Liver (tissue), 9 donors: Measurements from ENCODE around the gene NFIA. TPM values are rescaled to one million over a fixed set of nuclear protein-coding genes. Genes with fewer than 3 reads are reported as not detected.

Experiments used
- DNase-seq: peaks from one replicate; pipeline ENCODE4 v3.0.0-alpha.2; 2017; ENCODE audit warnings: low spot score
- H3K27ac ChIP-seq, 2 donors: one replicate each; pipeline ENCODE4 v1.7.0; 2013; ENCODE audit warnings: inconsistent platforms in 2 of 2, low read length in 2 of 2, control low read depth in 1 of 2, low read depth in 1 of 2, mild to moderate bottlenecking in 1 of 2
- H3K27me3 ChIP-seq, 4 donors: one replicate each; pipeline versions ENCODE4 v1.6.1 to v1.7.0; 2013; ENCODE audit warnings: low read length in 3 of 4, inconsistent platforms in 1 of 4, mild to moderate bottlenecking in 1 of 4, moderate library complexity in 1 of 4; ENCODE audit not compliant: control insufficient read depth in 4 of 4, insufficient read depth in 4 of 4
- H3K36me3 ChIP-seq, 4 donors: one replicate each; pipeline versions ENCODE4 v1.6.1 to v1.7.0; 2013; ENCODE audit warnings: low read length in 3 of 4, mild to moderate bottlenecking in 3 of 4, low read depth in 1 of 4, moderate library complexity in 1 of 4; ENCODE audit not compliant: control insufficient read depth in 4 of 4, insufficient read depth in 3 of 4
- H3K4me1 ChIP-seq, 4 donors: one replicate each; pipeline versions ENCODE4 v1.6.1 to v1.7.0; 2013; ENCODE audit warnings: low read length in 3 of 4, mild to moderate bottlenecking in 3 of 4, moderate library complexity in 1 of 4; ENCODE audit not compliant: control insufficient read depth in 4 of 4, insufficient read depth in 4 of 4
- H3K4me3 ChIP-seq, 3 donors: one replicate each; pipeline versions ENCODE4 v1.6.1 to v1.7.0; 2013; ENCODE audit warnings: low read length in 3 of 3, control low read depth in 1 of 3, low read depth in 1 of 3, mild to moderate bottlenecking in 1 of 3
- H3K9ac ChIP-seq, 2 donors: one replicate each; pipeline ENCODE4 v1.7.0; 2013; ENCODE audit warnings: low read length in 2 of 2, mild to moderate bottlenecking in 2 of 2, moderate library complexity in 2 of 2, control low read depth in 1 of 2, low read depth in 1 of 2
- H3K9me3 ChIP-seq, 4 donors: one replicate each; pipeline versions ENCODE4 v1.6.1 to v1.7.0; 2013; ENCODE audit warnings: low read length in 3 of 4; ENCODE audit not compliant: control insufficient read depth in 4 of 4
- EGR1 ChIP-seq, 2 donors: IDR thresholded peaks; 2 replicates each; pipeline ENCODE4 v1.6.1; 2016 to 2018; ENCODE audit warnings: antibody characterized with exemption in 2 of 2, low read depth in 2 of 2
- FOXA1 ChIP-seq: IDR thresholded peaks from 2 replicates; pipeline ENCODE4 v1.6.1; 2016; ENCODE audit warnings: antibody characterized with exemption
- FOXA2 ChIP-seq: IDR thresholded peaks from 2 replicates; pipeline ENCODE4 v1.6.1; 2016; ENCODE audit warnings: antibody characterized with exemption
- GABPA ChIP-seq, 2 donors: IDR thresholded peaks in 1 of 2; conservative IDR thresholded peaks in 1 of 2; 2 replicates each; pipeline ENCODE4 v1.6.1; 2016; ENCODE audit warnings: antibody characterized with exemption in 2 of 2, mild to moderate bottlenecking in 1 of 2, moderate library complexity in 1 of 2
- HNF4A ChIP-seq, 2 donors: conservative IDR thresholded peaks; 2 replicates each; pipeline ENCODE4 v1.6.1; 2016; ENCODE audit warnings: antibody characterized with exemption in 2 of 2, mild to moderate bottlenecking in 2 of 2
- JUND ChIP-seq, 2 donors: IDR thresholded peaks; 2 replicates each; pipeline ENCODE4 v1.6.1; 2016; ENCODE audit warnings: antibody characterized with exemption in 2 of 2
- NR2F2 ChIP-seq: IDR thresholded peaks from 2 replicates; pipeline ENCODE4 v1.6.1; 2016; ENCODE audit warnings: antibody characterized with exemption
- RAD21 ChIP-seq, 2 donors: IDR thresholded peaks; 2 replicates each; pipeline ENCODE4 v1.6.1; 2016; ENCODE audit warnings: antibody characterized with exemption in 2 of 2, mild to moderate bottlenecking in 2 of 2
- RXRA ChIP-seq, 2 donors: IDR thresholded peaks; 2 replicates each; pipeline ENCODE4 v1.6.1; 2017 to 2018; ENCODE audit warnings: antibody characterized with exemption in 2 of 2, mild to moderate bottlenecking in 1 of 2
- SP1 ChIP-seq: IDR thresholded peaks from 2 replicates; pipeline ENCODE4 v1.6.1; 2018; ENCODE audit warnings: antibody characterized with exemption, mild to moderate bottlenecking
- TAF1 ChIP-seq: conservative IDR thresholded peaks from 2 replicates; pipeline ENCODE4 v1.6.1; 2016; ENCODE audit warnings: antibody characterized with exemption, mild to moderate bottlenecking
- YY1 ChIP-seq: IDR thresholded peaks from 2 replicates; pipeline ENCODE4 v1.6.1; 2016; ENCODE audit warnings: antibody characterized with exemption, mild to moderate bottlenecking
- WGBS: extraction: QIAGEN DNeasy Blood & Tissue Kit; methylation state at CpG from one replicate; pipeline ENCODE4 v1.1.7; 2013; 5-methylcytosine and 5-hydroxymethylcytosine counted together
- polyA plus RNA-seq, 2 donors: library from polyadenylated mRNA; stranded (reverse) in 1 of 2; unstranded in 1 of 2; fragments of 200-250 nt in 1 of 2; fragments of >200 nt in 1 of 2; fragmentation: Nextera tagmentation in 1 of 2; extraction: Ambion mirVana in 1 of 2; gene quantifications; one replicate each; pipeline versions ENCODE4 v1.2.1 to v1.2.3, GENCODE V29; 2013 to 2015
- total RNA-seq, 2 donors: library from RNA; depleted of rRNA; stranded (reverse); fragments of >200 nt; gene quantifications; one replicate each; pipeline ENCODE4 v1.2.3, GENCODE V29; 2014
- TF ChIP-seq, protein P1 (sequence below): IDR thresholded peaks from 2 replicates; pipeline ENCODE4 v1.6.1; 2016; ENCODE audit warnings: antibody characterized with exemption
- TF ChIP-seq, protein P2 (sequence below): IDR thresholded peaks from 2 replicates; pipeline ENCODE4 v1.6.1; 2016; ENCODE audit warnings: antibody characterized with exemption
- TF ChIP-seq, protein P3 (sequence below): IDR thresholded peaks from 2 replicates; pipeline ENCODE4 v1.6.1; 2016; ENCODE audit warnings: antibody characterized with exemption
- TF ChIP-seq, protein P4 (sequence below): fragments of 150-350 bp; IDR thresholded peaks from 2 replicates; pipeline ENCODE4 v1.5.1; 2017; ENCODE audit warnings: improper control_type of control experiment, low read depth, low read length; ENCODE audit not compliant: missing input control
- TF ChIP-seq, protein P5 (sequence below): IDR thresholded peaks from 2 replicates; pipeline ENCODE4 v1.6.1; 2016; ENCODE audit warnings: antibody characterized with exemption, mild to moderate bottlenecking
- donor health status: healthy.
- donor health status: healthy.
- donor health status: healthy.
- donor health status: healthy.
- donor health status: healthy.

Gene NFIA
- total and polyA plus RNA-seq, 4 donors = 6.8 to 53.7 (median 22.2) TPM

DNA sequence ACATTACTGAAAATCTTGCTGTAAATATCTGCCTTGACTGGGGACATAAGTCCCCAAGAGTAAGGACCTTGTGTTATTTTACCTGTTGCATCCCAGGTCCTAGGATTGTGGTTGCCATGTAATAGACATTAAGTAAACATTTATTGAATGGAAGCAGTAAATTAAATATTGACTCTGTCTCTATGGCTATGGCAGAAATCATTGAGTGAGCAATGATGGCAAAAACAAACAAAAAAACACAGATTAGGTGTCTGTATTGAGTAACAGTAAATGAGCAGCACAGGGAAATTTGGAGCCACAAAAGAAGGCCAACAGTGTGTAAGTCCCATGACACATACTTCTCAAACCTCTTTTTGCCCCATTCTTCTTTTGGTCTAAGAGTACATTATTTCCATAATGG lies 240.4 kb downstream of the NFIA start:
- no peak for DNase-seq
- H3K4me3 ChIP-seq = no peak overlapping the region
- H3K27ac ChIP-seq = no peak overlapping the region
- no peaks in the 10 kb centered on the region for H3K27me3 ChIP-seq
- TF ChIP-seq HNF4A (conservative IDR thresholded peaks at IDR 0.05) (peak; percentile 20 to 49), RXRA (IDR thresholded peaks at IDR 0.05) (peak in 1 of 2 donors; percentile 66), GABPA (IDR thresholded peaks at IDR 0.05 in 1 of 2, conservative IDR thresholded peaks at IDR 0.05 in 1 of 2) (no peak), RAD21 (IDR thresholded peaks at IDR 0.05) (peak in 1 of 2 donors; percentile 5), JUND (IDR thresholded peaks at IDR 0.05) (peak in 1 of 2 donors; percentile 15), FOXA2 (peak; percentile 83), FOXA1 (peak; percentile 75), YY1 (peak; percentile 86), NR2F2 (no peak)
- TF ChIP-seq, protein P1, sequence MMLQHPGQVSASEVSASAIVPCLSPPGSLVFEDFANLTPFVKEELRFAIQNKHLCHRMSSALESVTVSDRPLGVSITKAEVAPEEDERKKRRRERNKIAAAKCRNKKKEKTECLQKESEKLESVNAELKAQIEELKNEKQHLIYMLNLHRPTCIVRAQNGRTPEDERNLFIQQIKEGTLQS = no peak
- TF ChIP-seq, protein P2, sequence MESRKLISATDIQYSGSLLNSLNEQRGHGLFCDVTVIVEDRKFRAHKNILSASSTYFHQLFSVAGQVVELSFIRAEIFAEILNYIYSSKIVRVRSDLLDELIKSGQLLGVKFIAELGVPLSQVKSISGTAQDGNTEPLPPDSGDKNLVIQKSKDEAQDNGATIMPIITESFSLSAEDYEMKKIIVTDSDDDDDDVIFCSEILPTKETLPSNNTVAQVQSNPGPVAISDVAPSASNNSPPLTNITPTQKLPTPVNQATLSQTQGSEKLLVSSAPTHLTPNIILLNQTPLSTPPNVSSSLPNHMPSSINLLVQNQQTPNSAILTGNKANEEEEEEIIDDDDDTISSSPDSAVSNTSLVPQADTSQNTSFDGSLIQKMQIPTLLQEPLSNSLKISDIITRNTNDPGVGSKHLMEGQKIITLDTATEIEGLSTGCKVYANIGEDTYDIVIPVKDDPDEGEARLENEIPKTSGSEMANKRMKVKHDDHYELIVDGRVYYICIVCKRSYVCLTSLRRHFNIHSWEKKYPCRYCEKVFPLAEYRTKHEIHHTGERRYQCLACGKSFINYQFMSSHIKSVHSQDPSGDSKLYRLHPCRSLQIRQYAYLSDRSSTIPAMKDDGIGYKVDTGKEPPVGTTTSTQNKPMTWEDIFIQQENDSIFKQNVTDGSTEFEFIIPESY = peak; percentile 70
- TF ChIP-seq, protein P3, sequence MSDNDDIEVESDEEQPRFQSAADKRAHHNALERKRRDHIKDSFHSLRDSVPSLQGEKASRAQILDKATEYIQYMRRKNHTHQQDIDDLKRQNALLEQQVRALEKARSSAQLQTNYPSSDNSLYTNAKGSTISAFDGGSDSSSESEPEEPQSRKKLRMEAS = peak; percentile 49
- no peaks in the 10 kb centered on the region for H3K9me3 ChIP-seq
- H3K9ac ChIP-seq = no peak overlapping the region
- H3K4me1 ChIP-seq = peaks cover 4 to 32% (median 22%) of the 10 kb centered on the region in 4 donors
- H3K36me3 ChIP-seq = no peaks in the 10 kb centered on the region

DNA sequence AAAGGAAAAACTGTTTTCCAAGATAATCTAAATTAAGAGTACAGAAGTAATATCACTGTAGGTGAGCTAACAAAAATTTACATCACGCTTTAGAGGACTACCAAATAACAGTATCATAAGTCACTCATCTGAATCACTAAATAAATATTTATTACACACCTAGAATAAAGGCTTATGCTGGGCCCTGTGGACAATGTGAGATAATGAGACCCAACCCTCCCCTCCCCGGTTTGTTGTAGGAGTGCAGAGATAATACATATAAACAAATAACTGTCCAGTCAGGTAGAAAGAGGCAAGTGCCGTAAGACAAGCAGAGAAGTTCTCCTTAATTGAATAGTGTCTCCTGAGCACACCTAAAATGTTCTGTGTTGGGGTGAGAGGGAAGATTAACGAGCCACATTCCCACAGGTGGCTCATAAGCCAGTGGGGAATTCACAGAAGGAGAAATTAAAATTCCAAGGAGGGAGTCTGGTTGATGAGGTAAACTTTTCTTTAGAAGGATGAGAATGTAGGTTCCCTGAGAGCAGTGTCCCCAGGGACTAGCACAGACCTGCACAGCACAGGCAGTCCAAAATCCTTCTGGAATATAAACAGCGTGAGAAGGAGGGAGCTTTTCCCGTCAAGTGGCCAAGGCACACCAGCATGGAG lies 241.4 kb downstream of the NFIA start:
- no peaks in the 10 kb centered on the region for H3K36me3 ChIP-seq
- H3K4me1 ChIP-seq = peaks cover 3 to 32% (median 22%) of the 10 kb centered on the region in 4 donors
- 94% methylated on average over 6 of the region's 6 CpGs for WGBS
- H3K27me3 ChIP-seq = no peaks in the 10 kb centered on the region
- no peak for DNase-seq
- H3K9me3 ChIP-seq = no peaks in the 10 kb centered on the region
- H3K9ac ChIP-seq = no peak overlapping the region
- H3K4me3 ChIP-seq = no peak overlapping the region
- H3K27ac ChIP-seq = no peak overlapping the region
- TF ChIP-seq EGR1 (IDR thresholded peaks at IDR 0.05; ENCODE audit: low read depth in 2 of 2) (no peak), RAD21 (IDR thresholded peaks at IDR 0.05) (no peak), SP1 (no peak), FOXA2 (no peak), TAF1 (no peak), HNF4A (conservative IDR thresholded peaks at IDR 0.05) (no peak), NR2F2 (no peak), YY1 (no peak), FOXA1 (no peak), RXRA (IDR thresholded peaks at IDR 0.05) (no peak), JUND (IDR thresholded peaks at IDR 0.05) (no peak)
- TF ChIP-seq, protein P4, sequence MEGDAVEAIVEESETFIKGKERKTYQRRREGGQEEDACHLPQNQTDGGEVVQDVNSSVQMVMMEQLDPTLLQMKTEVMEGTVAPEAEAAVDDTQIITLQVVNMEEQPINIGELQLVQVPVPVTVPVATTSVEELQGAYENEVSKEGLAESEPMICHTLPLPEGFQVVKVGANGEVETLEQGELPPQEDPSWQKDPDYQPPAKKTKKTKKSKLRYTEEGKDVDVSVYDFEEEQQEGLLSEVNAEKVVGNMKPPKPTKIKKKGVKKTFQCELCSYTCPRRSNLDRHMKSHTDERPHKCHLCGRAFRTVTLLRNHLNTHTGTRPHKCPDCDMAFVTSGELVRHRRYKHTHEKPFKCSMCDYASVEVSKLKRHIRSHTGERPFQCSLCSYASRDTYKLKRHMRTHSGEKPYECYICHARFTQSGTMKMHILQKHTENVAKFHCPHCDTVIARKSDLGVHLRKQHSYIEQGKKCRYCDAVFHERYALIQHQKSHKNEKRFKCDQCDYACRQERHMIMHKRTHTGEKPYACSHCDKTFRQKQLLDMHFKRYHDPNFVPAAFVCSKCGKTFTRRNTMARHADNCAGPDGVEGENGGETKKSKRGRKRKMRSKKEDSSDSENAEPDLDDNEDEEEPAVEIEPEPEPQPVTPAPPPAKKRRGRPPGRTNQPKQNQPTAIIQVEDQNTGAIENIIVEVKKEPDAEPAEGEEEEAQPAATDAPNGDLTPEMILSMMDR = no peak
- TF ChIP-seq, protein P5, sequence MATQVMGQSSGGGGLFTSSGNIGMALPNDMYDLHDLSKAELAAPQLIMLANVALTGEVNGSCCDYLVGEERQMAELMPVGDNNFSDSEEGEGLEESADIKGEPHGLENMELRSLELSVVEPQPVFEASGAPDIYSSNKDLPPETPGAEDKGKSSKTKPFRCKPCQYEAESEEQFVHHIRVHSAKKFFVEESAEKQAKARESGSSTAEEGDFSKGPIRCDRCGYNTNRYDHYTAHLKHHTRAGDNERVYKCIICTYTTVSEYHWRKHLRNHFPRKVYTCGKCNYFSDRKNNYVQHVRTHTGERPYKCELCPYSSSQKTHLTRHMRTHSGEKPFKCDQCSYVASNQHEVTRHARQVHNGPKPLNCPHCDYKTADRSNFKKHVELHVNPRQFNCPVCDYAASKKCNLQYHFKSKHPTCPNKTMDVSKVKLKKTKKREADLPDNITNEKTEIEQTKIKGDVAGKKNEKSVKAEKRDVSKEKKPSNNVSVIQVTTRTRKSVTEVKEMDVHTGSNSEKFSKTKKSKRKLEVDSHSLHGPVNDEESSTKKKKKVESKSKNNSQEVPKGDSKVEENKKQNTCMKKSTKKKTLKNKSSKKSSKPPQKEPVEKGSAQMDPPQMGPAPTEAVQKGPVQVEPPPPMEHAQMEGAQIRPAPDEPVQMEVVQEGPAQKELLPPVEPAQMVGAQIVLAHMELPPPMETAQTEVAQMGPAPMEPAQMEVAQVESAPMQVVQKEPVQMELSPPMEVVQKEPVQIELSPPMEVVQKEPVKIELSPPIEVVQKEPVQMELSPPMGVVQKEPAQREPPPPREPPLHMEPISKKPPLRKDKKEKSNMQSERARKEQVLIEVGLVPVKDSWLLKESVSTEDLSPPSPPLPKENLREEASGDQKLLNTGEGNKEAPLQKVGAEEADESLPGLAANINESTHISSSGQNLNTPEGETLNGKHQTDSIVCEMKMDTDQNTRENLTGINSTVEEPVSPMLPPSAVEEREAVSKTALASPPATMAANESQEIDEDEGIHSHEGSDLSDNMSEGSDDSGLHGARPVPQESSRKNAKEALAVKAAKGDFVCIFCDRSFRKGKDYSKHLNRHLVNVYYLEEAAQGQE = no peak
- TF ChIP-seq, protein P2 = no peak
- TF ChIP-seq, protein P1 = no peak
- TF ChIP-seq, protein P3 = no peak
